Measurements from ENCODE around the gene PTPN1.
"Not testable (repeated sequence)": the region's sequence is repeated elsewhere in the genome, so short reads cannot be mapped to it uniquely, and the experiment has no call there.

Gene PTPN1

DNA sequence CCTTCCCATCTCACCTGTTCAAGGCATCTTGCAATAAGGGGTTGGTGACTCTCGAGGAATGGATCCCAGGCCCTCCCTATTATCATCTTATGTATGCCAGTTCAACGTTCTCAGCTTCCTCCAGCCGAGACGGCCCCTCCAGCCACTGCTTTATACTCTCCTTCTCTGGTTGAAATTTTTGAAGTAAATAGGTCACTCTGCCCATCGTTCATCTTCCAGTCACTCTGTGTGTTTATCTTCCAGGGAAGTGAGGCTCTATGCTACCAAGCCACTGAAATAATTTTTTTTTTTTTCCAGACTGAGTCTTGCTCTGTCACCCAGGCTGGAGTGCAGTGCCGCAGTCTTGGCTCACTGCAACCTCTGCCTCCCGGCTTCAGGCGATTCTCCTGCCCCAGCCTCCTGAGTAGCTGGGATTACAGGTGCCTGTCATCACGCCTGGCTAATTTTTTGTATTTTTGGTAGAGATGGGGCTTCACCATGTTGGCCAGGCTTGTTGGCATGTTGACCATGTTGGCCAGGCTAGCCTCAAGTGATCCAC is 17.0 kb downstream of the PTPN1 start:
- FAIRE-seq (no peak), DNase-seq (ENCODE audit: low spot score) (no peak)

DNA sequence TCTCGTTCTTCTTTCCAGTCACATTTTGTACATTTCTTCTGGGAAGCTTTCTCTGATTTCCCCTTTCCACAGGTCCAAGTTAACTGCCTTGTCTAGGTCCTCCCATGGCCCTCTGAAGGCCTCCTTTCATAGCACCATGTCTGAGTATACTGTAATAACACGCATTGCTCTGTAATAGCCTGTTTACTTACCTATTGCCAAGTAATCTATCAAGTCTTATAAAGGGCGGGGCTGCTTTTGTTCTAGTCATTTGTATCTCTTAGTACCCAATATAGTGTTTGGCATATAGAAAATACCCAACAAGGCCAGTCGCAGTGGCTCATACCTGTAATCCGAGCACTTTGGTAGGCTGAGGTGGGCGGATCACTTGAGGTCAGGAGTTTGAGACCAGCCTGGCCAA is 17.9 kb downstream of the PTPN1 start:
- DNase-seq (ENCODE audit: low spot score) (no peak), FAIRE-seq (no peak)

DNA sequence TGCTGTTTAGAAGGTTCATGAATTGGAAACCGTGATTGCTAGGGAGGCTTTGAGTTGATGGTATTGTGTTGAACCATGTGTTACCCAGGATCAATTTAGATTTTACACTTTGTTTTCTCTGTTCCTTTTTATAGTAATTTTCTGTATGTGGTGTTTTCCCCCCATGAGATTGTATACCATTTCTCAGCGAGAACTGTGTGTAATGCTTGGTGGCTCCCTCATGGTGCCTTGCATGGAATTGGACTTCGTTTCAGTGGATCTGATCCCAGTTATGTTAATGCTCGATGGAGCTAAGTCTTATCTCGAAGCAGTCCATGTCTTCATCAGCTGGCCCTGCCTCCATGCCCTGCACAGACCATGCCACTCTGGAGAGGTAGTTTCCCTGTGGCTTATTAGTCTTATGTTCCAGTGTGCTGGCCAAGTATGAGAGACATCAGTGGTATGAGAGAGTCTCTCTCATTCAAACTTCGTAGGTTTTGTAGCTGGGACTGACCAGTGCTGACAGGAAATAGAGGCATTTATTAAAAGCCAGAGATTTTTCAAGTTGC is 18.7 kb downstream of the PTPN1 start:
- FAIRE-seq (no peak), DNase-seq (ENCODE audit: low spot score) (no peak)

DNA sequence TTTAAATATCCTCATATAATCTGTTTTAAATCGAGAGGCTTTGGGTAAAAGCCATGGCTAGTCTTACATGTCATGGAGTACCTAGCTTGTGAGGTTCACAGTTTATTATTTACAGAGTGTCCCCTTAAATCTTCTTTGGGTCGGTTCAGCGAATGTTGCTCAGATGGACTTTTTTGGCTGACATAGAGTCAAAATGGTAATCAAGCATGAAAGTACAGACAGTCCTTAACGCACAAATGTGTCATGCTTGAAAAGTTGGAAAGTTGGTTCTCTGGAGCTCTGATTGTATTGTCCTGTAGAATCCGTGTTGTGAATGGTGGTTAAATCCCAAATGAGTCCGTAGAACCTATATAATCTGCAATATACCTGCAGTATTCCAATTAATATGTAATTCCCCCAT is 22.0 kb downstream of the PTPN1 start:
- no peak for DNase-seq (ENCODE audit: low spot score)
- FAIRE-seq = no peak

DNA sequence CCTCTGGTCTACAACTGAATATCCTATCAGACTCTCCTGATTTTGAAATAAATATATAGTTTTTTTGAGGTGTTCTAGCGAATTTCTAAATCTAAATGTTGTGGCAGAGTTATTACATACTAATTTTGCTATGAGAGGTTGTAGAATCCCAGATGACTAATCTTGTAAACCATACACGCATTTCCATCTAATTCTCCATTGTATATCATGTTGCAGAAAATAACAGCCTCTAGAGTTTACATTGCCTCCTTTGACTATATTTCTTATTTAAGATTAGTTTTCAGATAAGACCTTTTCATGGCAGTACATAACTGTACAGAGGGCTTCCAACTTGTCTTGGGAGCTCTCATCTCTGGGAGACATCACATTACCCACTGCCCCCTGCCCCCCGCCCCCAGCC is 22.9 kb downstream of the PTPN1 start:
- DNase-seq (ENCODE audit: low spot score) (no peak), FAIRE-seq (no peak)

DNA sequence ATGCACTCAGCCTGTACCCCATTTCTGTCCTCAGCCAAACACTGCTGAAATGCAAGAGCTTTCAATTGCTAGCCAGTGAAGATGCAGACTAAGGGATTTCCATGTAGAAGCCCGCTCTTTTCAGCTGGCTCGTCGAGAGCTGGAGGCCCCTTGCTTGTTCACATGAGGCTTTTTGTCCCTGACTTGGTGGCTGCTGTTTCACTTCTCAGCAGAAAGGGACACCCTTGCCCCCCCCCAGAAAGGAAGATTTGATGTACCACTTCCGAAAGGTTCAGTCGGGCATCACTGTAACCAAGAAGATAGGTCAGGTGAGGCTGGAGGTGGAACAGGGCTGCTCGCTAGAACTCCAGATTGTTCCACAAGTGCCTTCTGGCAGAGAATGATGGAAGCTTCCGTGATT is 23.3 kb downstream of the PTPN1 start:
- FAIRE-seq (no peak), DNase-seq (ENCODE audit: low spot score) (no peak)

DNA sequence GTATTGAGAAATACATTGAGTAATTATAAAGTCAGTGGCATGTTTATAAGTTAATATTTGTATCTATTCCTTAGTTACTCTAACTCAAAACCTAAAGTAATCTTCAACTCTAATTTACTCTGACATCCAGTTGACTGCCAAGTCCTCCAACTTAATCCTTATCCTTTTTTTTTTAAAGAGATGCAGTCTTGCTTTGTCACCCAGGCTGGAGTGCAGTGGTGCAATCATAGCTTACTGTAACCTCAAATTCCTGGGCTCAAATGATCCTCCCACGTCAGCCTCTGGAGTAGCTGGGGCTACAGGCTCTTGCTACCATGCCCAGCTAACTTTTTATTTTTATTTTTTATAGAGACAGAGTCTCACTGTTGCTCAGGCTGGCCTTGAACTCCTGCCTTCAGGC is 24.4 kb downstream of the PTPN1 start:
- FAIRE-seq = no peak
- no peak for DNase-seq (ENCODE audit: low spot score)

DNA sequence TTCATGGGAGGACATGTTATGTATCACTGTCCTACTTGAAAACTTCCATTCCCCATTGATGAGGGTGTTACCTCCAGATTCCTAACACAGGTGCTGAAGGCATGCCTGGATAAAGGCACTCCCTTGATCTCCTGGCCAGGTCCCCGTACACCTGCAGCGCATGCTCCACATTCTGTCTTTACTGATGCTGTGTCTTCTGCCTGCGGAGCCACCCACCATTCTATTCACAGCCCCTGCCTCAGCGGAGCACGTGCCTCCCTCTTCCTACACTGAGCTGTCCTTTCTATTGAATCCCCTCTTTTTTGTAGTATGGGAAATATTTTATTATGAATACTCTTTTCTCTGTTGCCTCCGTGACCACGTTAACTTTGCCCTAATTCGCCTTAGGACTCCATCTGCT is 25.0 kb downstream of the PTPN1 start:
- FAIRE-seq (no peak), DNase-seq (ENCODE audit: low spot score) (no peak)

DNA sequence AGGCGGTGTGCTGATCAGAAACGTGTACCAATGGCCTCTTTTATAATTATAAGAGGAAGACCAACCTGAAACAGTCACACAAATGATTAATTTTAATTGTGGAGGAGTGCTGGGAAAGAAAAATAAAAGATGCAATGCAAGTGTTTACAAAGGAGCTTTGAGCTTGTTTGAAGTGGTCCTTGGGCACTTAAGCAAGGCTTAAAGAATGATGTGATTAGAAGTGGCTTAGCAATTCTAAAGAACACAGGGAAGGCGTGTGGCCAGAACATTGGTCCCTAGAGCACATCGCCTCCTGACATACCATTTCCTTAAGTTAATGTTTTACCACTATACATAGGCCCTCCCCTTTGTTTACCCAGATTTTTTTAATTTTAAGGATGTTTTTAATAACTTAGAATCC is 26.1 kb downstream of the PTPN1 start:
- no peak for FAIRE-seq
- DNase-seq (ENCODE audit: low spot score) = no peak

DNA sequence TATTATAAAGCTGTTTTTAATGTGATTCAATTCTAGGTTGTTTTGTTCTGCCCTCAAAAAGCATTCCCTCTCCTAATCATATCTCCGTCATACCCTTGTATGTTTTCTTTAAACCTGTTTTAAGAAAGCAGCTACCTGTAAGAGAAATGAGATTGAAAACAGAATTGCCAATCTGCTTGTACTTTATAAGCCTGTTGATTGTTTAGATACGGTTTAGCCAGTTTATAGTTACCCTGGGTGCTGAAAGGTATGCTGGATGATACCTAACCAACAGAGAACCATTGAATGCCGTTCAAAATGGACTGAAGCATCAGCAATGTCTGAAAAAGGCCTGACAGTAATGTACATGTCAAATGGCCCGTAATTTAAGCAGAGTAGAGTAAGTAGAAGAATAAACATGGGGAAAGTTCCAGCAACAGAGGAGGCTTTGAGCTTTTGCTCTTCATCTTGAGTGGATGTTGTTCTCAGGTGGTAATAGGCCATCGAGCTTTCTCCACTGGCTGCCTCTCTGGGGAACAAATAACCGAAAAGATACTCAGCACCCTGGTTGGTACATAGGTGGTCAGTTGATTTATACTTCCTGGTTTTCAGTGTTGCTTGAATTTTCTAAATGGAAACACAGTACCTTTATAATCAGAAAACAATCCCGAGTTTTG is 27.5 kb downstream of the PTPN1 start:
- FAIRE-seq (peak; percentile 81), DNase-seq (ENCODE audit: low spot score) (no peak)

DNA sequence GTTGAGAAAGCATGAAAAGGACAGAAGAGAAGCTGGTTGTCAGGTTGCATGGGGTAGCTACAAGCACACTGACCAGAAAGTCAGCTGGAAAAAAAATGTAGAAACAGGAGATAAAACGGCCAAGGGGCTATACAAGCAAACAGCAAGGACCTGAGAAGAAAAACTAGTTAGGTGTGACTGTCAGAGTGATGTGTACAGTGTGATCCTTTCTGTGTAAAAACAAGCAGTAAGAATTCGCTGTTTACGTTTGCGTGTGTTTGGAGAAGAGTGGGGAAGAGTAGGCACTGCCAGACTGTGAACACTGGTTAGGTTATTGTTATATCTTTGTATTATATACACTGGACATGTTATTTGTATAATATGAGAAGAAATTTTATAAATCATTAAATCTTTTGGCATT is 28.1 kb downstream of the PTPN1 start:
- DNase-seq (ENCODE audit: low spot score) (no peak), FAIRE-seq (no peak)

DNA sequence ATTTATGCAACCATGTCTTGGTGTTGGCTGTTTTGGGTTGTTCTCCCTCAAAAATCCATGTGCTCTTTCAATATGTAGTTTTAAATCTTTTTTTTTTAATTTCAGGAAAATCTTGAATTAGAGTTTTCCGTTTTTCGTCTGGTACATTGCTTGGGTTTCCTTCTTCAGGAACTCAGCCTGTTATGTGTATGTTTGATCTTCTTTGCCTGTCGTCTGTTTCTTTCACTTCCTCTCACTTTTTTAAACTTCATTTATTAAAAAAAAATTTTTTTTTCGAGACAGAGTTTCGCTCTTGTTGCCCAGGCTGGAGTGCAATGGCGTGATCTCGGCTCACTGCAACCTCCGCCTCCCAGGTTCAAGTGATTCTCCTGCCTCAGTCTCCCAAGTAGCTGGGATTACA is 29.6 kb downstream of the PTPN1 start:
- FAIRE-seq = not testable (repeated sequence)

DNA sequence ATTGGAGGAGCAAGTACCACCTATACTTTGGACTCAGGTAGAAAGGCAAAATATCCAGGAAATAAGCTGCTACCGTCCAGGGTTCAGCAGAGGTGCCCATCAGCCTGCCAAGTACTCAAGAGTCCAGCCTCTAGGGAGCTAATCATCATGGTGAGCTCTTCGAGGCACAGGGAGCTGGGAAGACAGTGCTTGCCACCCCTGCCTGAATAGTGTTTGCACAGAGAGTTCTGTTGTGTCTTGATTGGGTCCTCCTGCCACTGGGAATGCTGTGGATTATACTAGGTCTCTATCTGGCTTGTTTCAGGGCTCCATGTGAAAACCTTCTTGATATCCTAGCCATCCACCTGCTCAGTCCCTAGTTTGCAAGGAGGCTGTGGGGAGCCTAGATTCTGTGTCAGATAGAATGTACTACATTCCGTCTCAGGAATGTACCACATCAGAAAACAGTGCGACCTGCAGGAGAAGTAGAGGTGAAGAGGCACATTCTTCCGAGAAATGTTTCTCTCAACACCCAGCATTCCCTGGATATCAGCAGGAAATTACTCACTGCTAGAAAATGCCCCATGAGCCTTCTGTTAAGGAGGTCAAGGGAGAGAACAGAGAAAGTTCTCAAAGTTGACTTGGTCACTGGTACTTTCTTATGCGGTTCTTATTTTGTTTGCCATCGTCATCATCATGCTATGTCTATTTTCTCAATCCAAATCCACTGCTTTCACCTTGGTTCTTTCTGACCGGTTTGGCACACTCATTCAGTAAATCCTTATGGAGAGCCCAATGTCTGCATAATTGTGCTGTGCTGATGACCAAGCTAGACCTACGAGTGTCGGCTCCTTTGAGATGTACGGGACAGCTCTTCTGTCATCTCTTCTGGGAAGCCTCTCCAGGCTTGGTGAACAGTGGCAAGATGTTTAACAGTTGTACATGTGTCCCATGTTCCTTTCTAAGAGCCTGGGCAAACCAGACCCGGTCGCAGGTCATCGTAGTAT is 30.7 kb downstream of the PTPN1 start:
- peak; percentile 91 for DNase-seq (ENCODE audit: low spot score)
- FAIRE-seq = peak; percentile 93

More for the DNA sequence above, 29.6 kb downstream of the PTPN1 start:
- not testable (repeated sequence) for DNase-seq (ENCODE audit: low spot score)

DNA sequence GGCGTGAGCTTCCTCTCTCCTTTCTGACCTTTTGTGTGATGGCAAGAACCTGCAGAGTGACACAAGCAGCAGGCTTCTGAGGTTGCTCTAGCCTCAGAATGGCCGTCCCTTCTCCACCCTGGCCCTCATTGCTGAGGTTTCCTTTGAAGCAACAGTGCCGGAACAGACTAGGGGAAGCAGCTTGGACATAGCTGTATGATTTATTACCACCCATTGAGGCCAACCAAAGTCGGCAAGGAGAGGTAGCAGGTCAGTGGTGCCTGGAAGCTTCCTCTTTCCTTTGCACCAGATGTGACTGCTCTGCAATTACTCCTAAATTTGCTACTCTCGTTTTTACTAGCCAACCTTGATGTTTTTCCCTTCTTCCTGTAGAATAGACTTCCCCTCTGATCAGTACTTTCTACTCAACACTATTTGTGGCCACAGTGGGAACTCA is 31.4 kb downstream of the PTPN1 start:
- FAIRE-seq (no peak), DNase-seq (ENCODE audit: low spot score) (no peak)

DNA sequence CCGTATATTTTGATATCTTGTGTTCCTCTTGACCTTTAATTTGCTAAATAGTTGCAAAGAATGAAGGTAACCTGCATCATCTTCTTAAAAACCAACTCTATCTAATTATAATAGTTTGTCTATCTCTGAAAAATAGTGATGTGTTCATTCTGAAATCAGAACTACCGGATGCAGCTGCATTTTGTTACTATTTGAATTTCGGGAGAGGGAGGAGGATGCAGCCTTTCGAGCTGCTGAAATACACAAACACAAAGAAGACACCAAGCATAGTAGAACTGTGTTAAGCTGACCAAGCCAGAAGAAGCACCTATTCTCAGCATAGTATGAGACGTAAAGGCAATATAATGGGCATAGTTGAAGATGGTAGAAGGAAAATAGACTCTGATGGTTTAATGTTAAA is 33.1 kb downstream of the PTPN1 start:
- DNase-seq (ENCODE audit: low spot score) = no peak
- no peak for FAIRE-seq

DNA sequence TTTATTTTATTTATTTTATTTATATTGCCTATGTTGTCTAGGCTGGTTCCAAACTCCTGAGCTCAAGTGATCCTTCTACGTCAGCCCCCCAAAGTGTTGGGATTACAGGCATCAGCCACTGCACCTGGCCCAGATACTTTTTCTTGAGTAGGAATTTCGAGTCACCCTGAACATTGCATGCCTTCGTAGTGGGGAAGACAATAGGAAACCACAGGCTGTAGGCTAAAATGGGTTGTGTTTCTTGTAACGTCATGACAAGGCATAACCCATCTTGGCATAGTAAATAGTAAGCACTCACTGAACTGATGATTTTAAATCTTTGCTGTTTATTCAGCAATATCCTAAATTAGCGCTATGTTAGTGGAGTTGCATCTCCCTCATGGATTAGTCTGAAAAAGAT is 34.9 kb downstream of the PTPN1 start:
- FAIRE-seq (no peak), DNase-seq (ENCODE audit: low spot score) (no peak)

DNA sequence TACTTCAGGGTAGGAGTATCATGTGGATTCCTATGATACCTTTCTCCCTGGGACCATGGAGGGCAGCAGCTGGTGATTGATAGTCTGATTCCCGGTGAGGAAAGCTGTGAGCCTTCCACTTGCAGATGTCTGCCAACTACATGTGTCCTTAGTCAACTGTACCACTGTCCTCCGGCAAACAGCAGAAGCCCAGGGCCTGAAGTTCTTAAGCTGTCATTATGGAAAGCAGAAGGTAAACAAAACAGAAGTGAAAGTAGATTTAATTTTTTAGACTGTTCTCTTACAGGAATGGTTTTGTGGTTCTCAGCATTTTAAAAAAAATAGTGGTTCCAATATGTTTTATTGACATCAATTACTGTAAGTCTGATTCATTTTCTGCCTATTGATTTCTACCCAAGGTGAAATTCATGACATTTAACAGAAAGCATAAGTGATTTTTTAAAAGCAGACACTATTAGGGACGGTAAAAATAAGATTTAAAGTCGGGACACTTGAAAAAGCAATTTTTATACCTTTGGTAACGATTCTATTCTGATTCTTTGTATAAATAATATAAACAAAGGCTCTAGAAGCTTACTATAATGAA is 36.6 kb downstream of the PTPN1 start:
- no peak for FAIRE-seq
- no peak for DNase-seq (ENCODE audit: low spot score)

DNA sequence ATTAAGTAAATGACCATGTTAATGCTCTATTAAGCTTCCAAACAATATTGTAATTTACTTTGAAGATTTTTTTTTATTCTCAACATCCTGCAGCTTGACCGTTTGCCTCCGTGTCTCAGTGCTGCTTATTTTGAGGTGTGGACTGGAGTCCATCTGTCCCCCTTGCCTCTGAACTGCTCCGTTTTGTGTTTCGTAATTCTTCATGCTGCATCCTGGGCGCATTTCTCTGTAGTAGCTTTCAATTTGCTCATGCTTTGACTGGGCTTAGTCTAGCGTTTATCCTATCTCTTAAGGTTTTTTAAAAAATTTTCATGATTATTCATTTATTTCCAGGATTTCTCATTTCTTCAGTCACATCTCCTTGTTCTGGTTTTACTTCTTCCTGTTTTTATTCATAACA is 37.8 kb downstream of the PTPN1 start:
- DNase-seq (ENCODE audit: low spot score) (no peak), FAIRE-seq (no peak)

DNA sequence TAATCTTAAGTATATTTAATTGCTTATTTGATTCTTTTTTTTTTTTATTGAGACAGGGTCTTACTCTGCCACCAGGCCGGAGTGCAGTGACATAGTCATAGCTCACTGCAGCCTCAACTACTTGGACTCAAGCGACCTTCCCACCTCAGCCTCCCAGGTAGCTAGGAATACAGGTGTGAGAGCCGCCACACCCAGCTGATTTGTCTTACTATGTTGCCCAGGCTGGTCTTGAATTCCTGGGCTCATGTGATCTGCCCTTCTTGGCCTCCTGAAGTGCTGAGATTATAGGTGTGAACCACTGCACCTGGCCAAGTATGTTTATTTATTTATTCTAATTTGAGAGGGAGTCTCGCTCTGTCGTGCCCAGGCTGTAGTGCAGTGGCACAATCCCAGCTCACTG is 38.2 kb downstream of the PTPN1 start:
- FAIRE-seq = no peak

DNA sequence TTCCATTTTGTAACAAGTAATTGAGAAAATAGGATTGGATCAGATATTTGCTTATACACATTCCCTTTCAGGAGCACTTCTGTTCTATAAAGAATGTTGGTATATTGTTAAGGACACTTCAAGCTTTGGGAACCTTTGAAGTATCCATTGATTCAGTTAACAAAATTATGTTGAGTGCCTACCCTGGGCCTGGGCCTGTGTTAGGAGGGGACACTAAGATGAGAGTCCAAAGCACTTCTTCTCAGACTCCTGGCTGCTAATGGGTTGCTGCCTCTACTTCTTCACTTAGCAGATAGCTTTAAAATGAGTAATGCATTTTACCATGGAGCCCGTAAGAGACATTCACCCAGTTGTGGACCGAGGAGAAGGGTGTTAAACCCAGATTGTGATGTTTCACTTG is 40.3 kb downstream of the PTPN1 start:
- FAIRE-seq = no peak
- DNase-seq (ENCODE audit: low spot score) = no peak

More for the DNA sequence above, 38.2 kb downstream of the PTPN1 start:
- no peak for DNase-seq (ENCODE audit: low spot score)

DNA sequence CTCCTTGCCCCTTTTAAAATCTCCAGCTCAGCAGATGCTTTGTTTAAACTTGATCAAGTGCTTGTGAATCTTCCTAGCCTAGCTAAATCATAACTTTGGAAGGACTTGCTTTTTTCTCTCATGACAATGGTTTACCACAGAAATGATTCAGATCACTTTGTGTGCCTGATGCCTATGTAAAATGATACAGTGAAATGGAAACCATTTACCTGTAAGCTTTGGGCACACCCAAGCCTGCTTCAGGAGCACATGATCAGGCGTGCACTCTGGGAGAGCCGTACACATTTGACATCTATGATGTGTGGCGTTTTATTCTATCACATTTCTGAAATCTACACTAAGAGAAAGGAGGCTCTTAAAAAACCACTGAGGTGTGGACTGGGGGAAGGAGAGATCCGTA is 41.1 kb downstream of the PTPN1 start:
- FAIRE-seq = no peak
- no peak for DNase-seq (ENCODE audit: low spot score)

DNA sequence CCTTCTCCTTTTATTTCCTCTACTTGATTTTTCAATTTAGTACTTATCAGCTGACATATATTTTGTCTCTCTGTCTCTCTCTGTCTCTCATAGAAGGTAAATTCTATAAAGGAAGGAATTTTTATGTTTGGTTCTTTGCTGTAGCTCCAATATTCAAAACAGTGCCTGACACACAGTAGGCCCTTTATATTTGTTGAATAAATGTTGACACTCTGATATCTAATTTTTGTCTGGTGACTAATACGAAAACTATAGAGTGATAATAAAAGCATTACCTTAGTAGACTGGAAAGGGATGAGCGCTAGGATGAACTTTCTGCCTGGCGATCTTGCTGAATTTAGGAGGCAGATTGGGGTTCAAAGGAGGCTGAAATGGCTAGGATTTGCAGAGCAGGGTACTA is 42.8 kb downstream of the PTPN1 start:
- FAIRE-seq (no peak), DNase-seq (ENCODE audit: low spot score) (no peak)
